Measurements from ENCODE around the gene WBP2. TPM values are rescaled to one million over a fixed set of nuclear protein-coding genes. Genes with fewer than 3 reads are reported as not detected.

Gene WBP2
- total and polyA plus RNA-seq, 2 of the 13 experiments (the other 11 are each of a cell fraction or from before 2014, with no cell fraction given) = 29.2 to 29.5 TPM

GRCh38 chr17:75848523-75849278 is 6.4 kb downstream of the WBP2 start (continued):
- peak; percentile 55 for TF ChIP-seq HNF1B (CRISPR knock-in tag; IDR thresholded peaks at IDR 0.05)
- peak; percentile 92 for TF ChIP-seq SP5 (CRISPR knock-in tag; IDR thresholded peaks at IDR 0.05; ENCODE audit: borderline replicate concordance, low read depth)
- TF ChIP-seq SMAD1 (CRISPR knock-in tag; IDR thresholded peaks at IDR 0.05; ENCODE audit: borderline replicate concordance, low read depth) = no peak
- no peak for TF ChIP-seq KLF16 (CRISPR knock-in tag; IDR thresholded peaks at IDR 0.05)
- peak; percentile 80 for TF ChIP-seq MTA1 (CRISPR knock-in tag; IDR thresholded peaks at IDR 0.05; ENCODE audit: borderline replicate concordance)
- no peak for TF ChIP-seq SP1 (IDR thresholded peaks at IDR 0.05)
- TF ChIP-seq SP1 (CRISPR knock-in tag; IDR thresholded peaks at IDR 0.05) = no peak
- no peak for TF ChIP-seq CC2D1A (CRISPR knock-in tag; IDR thresholded peaks at IDR 0.05)
- no peak for TF ChIP-seq PHF8 (CRISPR knock-in tag; IDR thresholded peaks at IDR 0.05)
- no peak for TF ChIP-seq CSRNP2 (CRISPR knock-in tag; conservative IDR thresholded peaks at IDR 0.05; ENCODE audit: low read depth)
- no peak for TF ChIP-seq ZNF704 (CRISPR knock-in tag; IDR thresholded peaks at IDR 0.05; ENCODE audit: borderline replicate concordance)
- TF ChIP-seq NR1H2 (CRISPR knock-in tag; IDR thresholded peaks at IDR 0.05; ENCODE audit: borderline replicate concordance, low read depth) = no peak
- no peak for TF ChIP-seq ZNF30 (CRISPR knock-in tag; IDR thresholded peaks at IDR 0.05)
- no peak for TF ChIP-seq HHEX (CRISPR knock-in tag; IDR thresholded peaks at IDR 0.05)
- no peak for TF ChIP-seq MBD4 (IDR thresholded peaks at IDR 0.05; ENCODE audit: borderline replicate concordance, low read length)
- no peak for TF ChIP-seq SNAPC4 (CRISPR knock-in tag; IDR thresholded peaks at IDR 0.05)
- TF ChIP-seq MXI1 (IDR thresholded peaks at IDR 0.05; ENCODE audit: borderline replicate concordance, low read depth, low read length) = peak; percentile 58; the same call in 1 of the 3 replicates
- TF ChIP-seq EZH2 (conservative IDR thresholded peaks at IDR 0.05; ENCODE audit: low read depth, low read length) = no peak
- no peak for TF ChIP-seq MTF2 (CRISPR knock-in tag; IDR thresholded peaks at IDR 0.05; ENCODE audit: borderline replicate concordance)
- no peak for TF ChIP-seq ZKSCAN8 (CRISPR knock-in tag; IDR thresholded peaks at IDR 0.05; ENCODE audit: borderline replicate concordance)
- no peak for TF ChIP-seq LCORL (IDR thresholded peaks at IDR 0.05)
- TF ChIP-seq LCORL (CRISPR knock-in tag; IDR thresholded peaks at IDR 0.05) = peak; percentile 76

Data from HepG2 (cell line).